MM.1S (cell line): ENCODE measurements around the gene LYSMD2.

Experiments
- EZH2 ChIP-seq: fragments of 300-600 bp; sonication (generic); optimal IDR thresholded peaks from 2 replicates; pipeline ENCODE3; 2017; ENCODE audit warnings: low read depth, mild to moderate bottlenecking, antibody characterized with exemption, low read length, mixed read lengths
- TF ChIP-seq, protein P1 (sequence below): fragments of 300-600 bp; sonication (generic); IDR thresholded peaks from 2 replicates; pipeline ENCODE4 v1.5.1; 2016; ENCODE audit warnings: antibody characterized with exemption, low read length, mixed read lengths

- no peak for TF ChIP-seq EZH2
- TF ChIP-seq, protein P1, sequence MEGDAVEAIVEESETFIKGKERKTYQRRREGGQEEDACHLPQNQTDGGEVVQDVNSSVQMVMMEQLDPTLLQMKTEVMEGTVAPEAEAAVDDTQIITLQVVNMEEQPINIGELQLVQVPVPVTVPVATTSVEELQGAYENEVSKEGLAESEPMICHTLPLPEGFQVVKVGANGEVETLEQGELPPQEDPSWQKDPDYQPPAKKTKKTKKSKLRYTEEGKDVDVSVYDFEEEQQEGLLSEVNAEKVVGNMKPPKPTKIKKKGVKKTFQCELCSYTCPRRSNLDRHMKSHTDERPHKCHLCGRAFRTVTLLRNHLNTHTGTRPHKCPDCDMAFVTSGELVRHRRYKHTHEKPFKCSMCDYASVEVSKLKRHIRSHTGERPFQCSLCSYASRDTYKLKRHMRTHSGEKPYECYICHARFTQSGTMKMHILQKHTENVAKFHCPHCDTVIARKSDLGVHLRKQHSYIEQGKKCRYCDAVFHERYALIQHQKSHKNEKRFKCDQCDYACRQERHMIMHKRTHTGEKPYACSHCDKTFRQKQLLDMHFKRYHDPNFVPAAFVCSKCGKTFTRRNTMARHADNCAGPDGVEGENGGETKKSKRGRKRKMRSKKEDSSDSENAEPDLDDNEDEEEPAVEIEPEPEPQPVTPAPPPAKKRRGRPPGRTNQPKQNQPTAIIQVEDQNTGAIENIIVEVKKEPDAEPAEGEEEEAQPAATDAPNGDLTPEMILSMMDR, result no peak
Measured at GRCh38 chr15:51755790-51756189, 18.3 kb upstream of the LYSMD2 start.
